ENCODE data around the gene LYSMD2.

The LYSMD2 gene

GRCh38 chr15:51760805-51761204 lies 23.4 kb upstream of the LYSMD2 start:
- Mint-ChIP-seq H3K27ac (no peak overlapping the region), H3K36me3 (peaks cover 3% of the 10 kb centered on the region), H3K9me3 (no peaks in the 10 kb centered on the region), H3K4me1 (peaks cover 18% of the 10 kb centered on the region), H3K4me3 (no peak overlapping the region), H3K27me3 (no peaks in the 10 kb centered on the region)
- DNase-seq (ENCODE audit: low spot score in 2 of 2) (no peak), ATAC-seq (ENCODE audit: low read depth) (no peak)

- H3K36me3 Mint-ChIP-seq = peaks cover 7% of the 10 kb centered on the region
- peaks cover 24% of the 10 kb centered on the region for H3K4me1 Mint-ChIP-seq
- ATAC-seq (ENCODE audit: low read depth) = no peak
- no peak for DNase-seq (ENCODE audit: low spot score in 2 of 2)
- no peak overlapping the region for H3K4me3 Mint-ChIP-seq
- no peak overlapping the region for H3K27ac Mint-ChIP-seq
- H3K9me3 Mint-ChIP-seq = no peaks in the 10 kb centered on the region
- no peaks in the 10 kb centered on the region for H3K27me3 Mint-ChIP-seq
Measured at GRCh38 chr15:51759557-51760070, 22.2 kb upstream of the LYSMD2 start.

GRCh38 chr15:51758645-51759044 lies 21.2 kb upstream of the LYSMD2 start:
- DNase-seq (ENCODE audit: low spot score in 2 of 2) = no peak
- Mint-ChIP-seq H3K4me1 (peaks cover 28% of the 10 kb centered on the region), H3K4me3 (no peak overlapping the region), H3K36me3 (peaks cover 7% of the 10 kb centered on the region), H3K27ac (no peak overlapping the region), H3K27me3 (no peaks in the 10 kb centered on the region), H3K9me3 (no peaks in the 10 kb centered on the region)
- ATAC-seq (ENCODE audit: low read depth) = no peak

- Mint-ChIP-seq H3K27ac (no peak overlapping the region), H3K36me3 (peaks cover 7% of the 10 kb centered on the region), H3K4me3 (no peak overlapping the region), H3K9me3 (no peaks in the 10 kb centered on the region), H3K27me3 (no peaks in the 10 kb centered on the region), H3K4me1 (peaks cover 34% of the 10 kb centered on the region)
- ATAC-seq (ENCODE audit: low read depth) (no peak), DNase-seq (ENCODE audit: low spot score in 2 of 2) (no peak)
Measured at GRCh38 chr15:51757450-51757849, 20.0 kb upstream of the LYSMD2 start.

- DNase-seq (ENCODE audit: low spot score in 2 of 2) (no peak), ATAC-seq (ENCODE audit: low read depth) (no peak)
- peaks cover 36% of the 10 kb centered on the region for H3K4me1 Mint-ChIP-seq
- H3K27me3 Mint-ChIP-seq = no peaks in the 10 kb centered on the region
- H3K9me3 Mint-ChIP-seq = no peaks in the 10 kb centered on the region
- H3K4me3 Mint-ChIP-seq = no peak overlapping the region
- H3K27ac Mint-ChIP-seq = no peak overlapping the region
- peaks cover 7% of the 10 kb centered on the region for H3K36me3 Mint-ChIP-seq
Measured at GRCh38 chr15:51756482-51756881, 19.0 kb upstream of the LYSMD2 start.

- Mint-ChIP-seq H3K4me3 (no peak overlapping the region), H3K27me3 (no peaks in the 10 kb centered on the region), H3K36me3 (peaks cover 4% of the 10 kb centered on the region), H3K27ac (no peak overlapping the region), H3K9me3 (no peaks in the 10 kb centered on the region), H3K4me1 (peaks cover 35% of the 10 kb centered on the region)
- ATAC-seq (ENCODE audit: low read depth) = no peak
- DNase-seq (ENCODE audit: low spot score in 2 of 2) = no peak
Measured at GRCh38 chr15:51755790-51756189, 18.3 kb upstream of the LYSMD2 start.

- Mint-ChIP-seq H3K4me1 (peaks cover 44% of the 10 kb centered on the region), H3K36me3 (peaks cover 4% of the 10 kb centered on the region), H3K27ac (no peak overlapping the region), H3K9me3 (no peaks in the 10 kb centered on the region), H3K4me3 (no peak overlapping the region), H3K27me3 (no peaks in the 10 kb centered on the region)
- DNase-seq (ENCODE audit: low spot score in 2 of 2) (no peak), ATAC-seq (ENCODE audit: low read depth) (no peak)
Measured at GRCh38 chr15:51754267-51754666, 16.8 kb upstream of the LYSMD2 start.

- H3K4me1 Mint-ChIP-seq = peaks cover 39% of the 10 kb centered on the region
Measured at GRCh38 chr15:51752888-51753287, 15.4 kb upstream of the LYSMD2 start.

GRCh38 chr15:51751697-51752683 lies 14.5 kb upstream of the LYSMD2 start:
- peak overlapping the region; percentile 83 for H3K27ac Mint-ChIP-seq
- peaks cover 39% of the 10 kb centered on the region for H3K4me1 Mint-ChIP-seq
- no peaks in the 10 kb centered on the region for H3K9me3 Mint-ChIP-seq
- DNase-seq (ENCODE audit: low spot score in 2 of 2) (peak; percentile 12 to 30), ATAC-seq (ENCODE audit: low read depth) (peak; percentile 42)
- H3K27me3 Mint-ChIP-seq = no peaks in the 10 kb centered on the region
- H3K4me3 Mint-ChIP-seq = peak overlapping the region; percentile 99
- H3K36me3 Mint-ChIP-seq = peaks cover 6% of the 10 kb centered on the region

More at GRCh38 chr15:51752888-51753287, 15.4 kb upstream of the LYSMD2 start:
- Mint-ChIP-seq H3K27ac (peak overlapping the region; percentile 83), H3K4me3 (peak overlapping the region; percentile 46), H3K9me3 (no peaks in the 10 kb centered on the region), H3K27me3 (no peaks in the 10 kb centered on the region), H3K36me3 (peaks cover 4% of the 10 kb centered on the region)
- ATAC-seq (ENCODE audit: low read depth) = no peak
- DNase-seq (ENCODE audit: low spot score in 2 of 2) = no peak

GRCh38 chr15:51750792-51751696 lies 13.6 kb upstream of the LYSMD2 start, which contains the start of gene TMOD2:
TSS of gene TMOD2 (plus strand) at chr15:51751597. CDS start at chr15:51766442, 14,845 bp downstream.
- ATAC-seq (ENCODE audit: low read depth) (peak; percentile 84), DNase-seq (ENCODE audit: low spot score in 2 of 2) (peak; percentile 33 to 61)
- Mint-ChIP-seq H3K4me1 (peaks cover 39% of the 10 kb centered on the region), H3K27ac (peak within 1 kb of the TSS; percentile 83), H3K36me3 (peaks cover 6% of the 10 kb centered on the region), H3K27me3 (no peaks in the 10 kb centered on the region), H3K9me3 (no peaks in the 10 kb centered on the region), H3K4me3 (peak within 1 kb of the TSS; percentile 99)

GRCh38 chr15:51750186-51750585 lies 12.7 kb upstream of the LYSMD2 start:
- ATAC-seq (ENCODE audit: low read depth) = no peak
- Mint-ChIP-seq H3K9me3 (no peaks in the 10 kb centered on the region), H3K4me1 (peaks cover 32% of the 10 kb centered on the region), H3K36me3 (peaks cover 3% of the 10 kb centered on the region), H3K27ac (peak overlapping the region; percentile 64), H3K4me3 (peak overlapping the region; percentile 99), H3K27me3 (no peaks in the 10 kb centered on the region)
- no peak for DNase-seq (ENCODE audit: low spot score in 2 of 2)

- peaks cover 32% of the 10 kb centered on the region for H3K4me1 Mint-ChIP-seq
- no peaks in the 10 kb centered on the region for H3K27me3 Mint-ChIP-seq
- no peak for DNase-seq (ENCODE audit: low spot score in 2 of 2)
- ATAC-seq (ENCODE audit: low read depth) = no peak
- H3K4me3 Mint-ChIP-seq = no peak overlapping the region
- peak overlapping the region; percentile 5 for H3K27ac Mint-ChIP-seq
- H3K36me3 Mint-ChIP-seq = peaks cover 1% of the 10 kb centered on the region
- H3K9me3 Mint-ChIP-seq = no peaks in the 10 kb centered on the region
Measured at GRCh38 chr15:51749307-51749706, 11.9 kb upstream of the LYSMD2 start.

- H3K36me3 Mint-ChIP-seq = no peaks in the 10 kb centered on the region
- ATAC-seq (ENCODE audit: low read depth) = no peak
- peak overlapping the region; percentile 92 for H3K27ac Mint-ChIP-seq
- no peak for DNase-seq (ENCODE audit: low spot score in 2 of 2)
- H3K9me3 Mint-ChIP-seq = no peaks in the 10 kb centered on the region
- no peaks in the 10 kb centered on the region for H3K27me3 Mint-ChIP-seq
- H3K4me3 Mint-ChIP-seq = peak overlapping the region; percentile 35
- peaks cover 30% of the 10 kb centered on the region for H3K4me1 Mint-ChIP-seq
Measured at GRCh38 chr15:51739061-51739712, 1.7 kb upstream of the LYSMD2 start.

Data from memory B cell (primary cell).